ENCODE measurements around the gene WARS2.

DNA sequence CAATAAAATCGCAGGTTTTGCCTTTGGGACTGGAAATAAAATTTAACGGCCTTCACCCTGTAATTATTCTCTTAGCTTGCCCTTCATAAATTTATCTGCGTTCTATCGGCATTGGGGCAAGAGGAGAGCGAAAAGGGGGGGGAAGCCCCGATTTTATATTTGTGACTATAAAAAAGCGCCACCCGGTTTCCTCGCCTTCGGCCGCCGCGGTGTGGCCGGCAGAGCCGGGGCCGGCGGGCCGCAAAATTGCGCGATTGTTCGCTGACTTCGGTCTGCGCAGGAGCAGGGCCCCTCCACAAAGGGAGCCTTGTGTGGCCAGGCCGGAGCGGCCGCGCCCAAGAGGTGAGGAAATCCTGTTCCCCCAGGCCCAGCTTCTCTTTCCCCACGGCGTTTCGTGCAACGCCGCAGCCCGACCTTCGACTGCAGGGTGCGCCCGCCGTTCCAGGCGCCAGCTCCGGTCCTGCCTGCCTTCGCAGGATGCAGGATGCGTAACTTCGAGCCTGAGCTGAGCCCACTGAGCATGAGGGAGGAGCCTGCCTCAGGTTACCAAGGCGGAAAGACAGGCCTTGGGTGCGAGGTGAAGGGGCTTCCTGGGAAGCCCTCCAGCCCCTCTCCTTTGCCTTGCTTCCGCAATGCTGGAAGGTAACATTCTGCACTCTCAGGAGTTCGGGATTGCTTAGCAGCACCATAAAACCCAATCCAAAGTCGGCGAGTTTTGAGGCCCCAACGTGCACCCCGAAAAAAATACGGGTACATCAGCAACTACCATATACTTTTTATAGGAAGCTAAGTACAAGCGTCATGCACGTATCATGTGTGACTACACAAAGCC lies 147.4 kb downstream of the WARS2 start:
- no peak for TF ChIP-seq POLR2A (IDR thresholded peaks at IDR 0.05)
- TF ChIP-seq, protein P1, sequence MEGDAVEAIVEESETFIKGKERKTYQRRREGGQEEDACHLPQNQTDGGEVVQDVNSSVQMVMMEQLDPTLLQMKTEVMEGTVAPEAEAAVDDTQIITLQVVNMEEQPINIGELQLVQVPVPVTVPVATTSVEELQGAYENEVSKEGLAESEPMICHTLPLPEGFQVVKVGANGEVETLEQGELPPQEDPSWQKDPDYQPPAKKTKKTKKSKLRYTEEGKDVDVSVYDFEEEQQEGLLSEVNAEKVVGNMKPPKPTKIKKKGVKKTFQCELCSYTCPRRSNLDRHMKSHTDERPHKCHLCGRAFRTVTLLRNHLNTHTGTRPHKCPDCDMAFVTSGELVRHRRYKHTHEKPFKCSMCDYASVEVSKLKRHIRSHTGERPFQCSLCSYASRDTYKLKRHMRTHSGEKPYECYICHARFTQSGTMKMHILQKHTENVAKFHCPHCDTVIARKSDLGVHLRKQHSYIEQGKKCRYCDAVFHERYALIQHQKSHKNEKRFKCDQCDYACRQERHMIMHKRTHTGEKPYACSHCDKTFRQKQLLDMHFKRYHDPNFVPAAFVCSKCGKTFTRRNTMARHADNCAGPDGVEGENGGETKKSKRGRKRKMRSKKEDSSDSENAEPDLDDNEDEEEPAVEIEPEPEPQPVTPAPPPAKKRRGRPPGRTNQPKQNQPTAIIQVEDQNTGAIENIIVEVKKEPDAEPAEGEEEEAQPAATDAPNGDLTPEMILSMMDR (IDR thresholded peaks at IDR 0.05) = no peak

Data from esophagus squamous epithelium (tissue), 4 donors.